ENCODE results near the gene SCN5A. TPM values are rescaled to one million over a fixed set of nuclear protein-coding genes. Genes with fewer than 3 reads are reported as not detected.

The SCN5A gene
- total RNA-seq, 2 donors from 2014 or later: 0.05 TPM; not detected in 1

DNA sequence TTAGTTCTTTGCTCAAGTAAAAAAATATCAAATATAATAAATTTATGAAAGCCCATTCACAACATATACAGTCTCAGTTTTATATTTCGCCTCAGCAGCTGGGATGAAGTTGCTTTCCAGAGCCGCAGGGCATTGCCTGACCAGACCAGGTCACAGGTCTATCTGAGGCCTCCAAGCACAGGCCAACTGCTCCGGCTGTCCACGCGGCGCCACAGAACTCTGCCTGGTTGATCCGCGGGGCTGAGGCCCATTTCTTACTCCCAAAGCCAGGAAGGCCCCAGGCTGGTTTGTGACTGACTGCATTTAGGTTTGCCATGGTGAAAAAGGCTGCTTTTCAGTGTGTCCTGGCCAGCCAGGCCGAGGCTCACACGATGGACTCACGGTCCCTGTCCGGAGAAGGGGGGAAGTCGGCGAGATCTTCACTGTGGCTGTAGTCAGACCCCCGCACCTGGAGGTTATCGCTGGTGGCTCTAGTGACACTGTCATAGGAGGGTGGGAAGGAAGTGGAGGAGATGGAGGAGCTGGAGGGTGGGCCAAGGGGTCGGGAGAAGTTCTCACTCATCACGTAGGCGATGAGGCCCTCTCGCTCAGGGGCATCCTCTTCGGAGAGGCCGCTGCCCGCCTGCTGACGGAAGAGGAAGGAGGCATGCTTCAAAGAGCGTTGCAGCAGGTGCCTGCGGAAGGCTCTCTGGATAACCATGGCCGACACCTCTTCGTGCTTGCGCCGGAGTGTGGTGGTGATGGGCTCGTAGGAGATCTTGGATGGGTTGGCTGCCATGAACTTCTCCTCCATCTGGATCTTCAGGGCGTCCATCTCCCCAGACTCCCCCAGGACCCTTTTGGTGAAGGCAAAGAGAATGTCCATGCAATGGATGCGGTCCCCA, 99.3 kb downstream of the SCN5A start:
- Mint-ChIP-seq H3K9me3 (peaks cover 0 to 2% of the 10 kb centered on the region in 2 donors), H3K27ac (no peak overlapping the region), H3K4me3 (no peak overlapping the region), H3K27me3 (ENCODE audit: low read depth) (no peaks in the 10 kb centered on the region), H3K36me3 (ENCODE audit: insufficient read depth in 2 of 2) (peaks cover 0 to 2% of the 10 kb centered on the region in 2 donors), H3K4me1 (ENCODE audit: low read depth) (no peaks in the 10 kb centered on the region)
- no peak for DNase-seq
- no peak for ATAC-seq (replicated peaks in 1 of 2)

DNA sequence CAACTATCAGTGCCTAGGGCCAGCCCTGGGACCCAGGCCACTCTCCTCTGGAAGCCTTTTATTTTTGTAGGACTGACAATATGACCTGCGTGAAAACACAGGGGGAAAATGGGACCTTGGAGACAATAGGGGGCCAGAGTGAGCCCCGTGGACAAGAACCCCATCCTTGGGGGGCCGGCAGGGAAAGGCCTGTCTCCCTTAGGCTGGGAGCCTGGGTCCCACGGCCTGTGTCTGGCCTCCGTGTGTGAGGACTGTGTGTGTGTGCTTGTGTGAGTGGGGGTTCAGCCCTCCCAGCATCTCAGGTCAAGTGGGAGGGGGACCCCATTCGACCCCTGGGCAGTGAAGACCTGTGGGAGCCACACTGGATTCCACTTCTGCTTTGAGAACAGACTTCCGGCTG, 100.0 kb downstream of the SCN5A start:
- H3K27me3 Mint-ChIP-seq (ENCODE audit: low read depth): no peaks in the 10 kb centered on the region
- no peak for DNase-seq
- ATAC-seq (replicated peaks in 1 of 2): no peak

DNA sequence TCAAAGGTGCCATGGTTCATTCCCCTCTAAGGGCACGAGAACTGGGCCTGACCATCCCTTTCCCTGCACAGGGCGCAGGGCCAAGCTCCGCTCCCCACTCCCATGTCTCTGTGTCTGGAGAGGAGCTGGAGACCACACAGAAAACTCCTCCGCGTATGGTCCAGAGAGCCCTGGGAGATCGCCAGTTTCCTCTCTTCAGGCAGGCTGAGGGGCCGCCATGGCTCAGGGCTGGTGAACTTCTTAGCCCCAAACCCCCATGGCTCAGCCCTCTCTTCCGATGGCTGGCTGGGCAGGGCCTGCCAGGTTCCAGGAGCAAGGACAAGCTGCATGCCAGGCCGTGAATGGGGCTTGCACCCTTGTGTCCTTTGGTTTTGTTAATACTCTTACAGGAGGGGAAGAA, 100.4 kb downstream of the SCN5A start:
- DNase-seq (no peak), ATAC-seq (replicated peaks in 1 of 2) (no peak)
- no peak overlapping the region for H3K4me3 Mint-ChIP-seq
- peaks cover 0 to under 1% of the 10 kb centered on the region in 2 donors for H3K9me3 Mint-ChIP-seq
- no peaks in the 10 kb centered on the region for H3K27me3 Mint-ChIP-seq (ENCODE audit: low read depth)
- H3K4me1 Mint-ChIP-seq (ENCODE audit: low read depth): no peaks in the 10 kb centered on the region
- no peaks in the 10 kb centered on the region for H3K36me3 Mint-ChIP-seq (ENCODE audit: insufficient read depth in 2 of 2)
- H3K27ac Mint-ChIP-seq: no peak overlapping the region

More for the DNA sequence above, 100.0 kb downstream of the SCN5A start:
- Mint-ChIP-seq H3K4me1 (ENCODE audit: low read depth) (no peaks in the 10 kb centered on the region), H3K27ac (no peak overlapping the region), H3K36me3 (ENCODE audit: insufficient read depth in 2 of 2) (peaks cover 0 to 2% of the 10 kb centered on the region in 2 donors), H3K4me3 (no peak overlapping the region), H3K9me3 (peaks cover 0 to 2% of the 10 kb centered on the region in 2 donors)

DNA sequence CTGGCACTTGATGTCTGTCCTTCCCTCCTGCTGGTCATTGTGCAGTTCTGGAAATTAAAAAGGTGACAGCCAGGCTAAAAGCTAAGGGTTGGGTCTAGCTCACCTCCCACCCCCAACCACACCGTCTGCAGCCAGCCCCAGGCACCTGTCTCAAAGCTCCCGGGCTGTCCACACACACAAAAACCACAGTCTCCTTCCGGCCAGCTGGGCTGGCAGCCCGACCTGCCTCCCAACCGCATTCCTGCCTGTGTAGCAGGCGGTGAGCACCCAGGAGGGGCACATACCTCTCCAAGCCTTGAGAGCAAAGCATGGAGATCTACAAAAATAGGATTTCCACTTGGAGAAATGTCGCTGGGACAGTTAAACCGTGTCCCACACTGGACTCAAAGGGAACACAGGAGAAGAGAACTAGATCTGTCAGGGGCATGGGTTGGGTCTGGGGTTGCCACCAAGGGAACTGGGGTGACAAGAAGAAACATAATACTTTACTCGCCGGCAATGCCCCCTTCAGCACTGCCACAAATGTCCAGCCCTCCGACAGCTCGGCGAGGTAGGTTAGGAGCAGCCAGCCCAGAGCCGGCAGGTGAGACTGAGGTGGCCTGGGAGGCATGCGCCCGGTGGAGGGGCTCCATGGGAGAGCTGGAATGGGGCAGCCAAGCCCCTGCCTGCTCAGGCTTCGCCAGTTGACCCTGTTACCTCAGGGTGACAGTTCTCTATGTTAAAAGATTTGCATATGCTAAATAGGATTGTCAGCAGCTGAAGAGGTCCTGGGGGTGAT, 101.1 kb downstream of the SCN5A start:
- Mint-ChIP-seq H3K36me3 (ENCODE audit: insufficient read depth in 2 of 2) (no peaks in the 10 kb centered on the region), H3K4me1 (ENCODE audit: low read depth) (no peaks in the 10 kb centered on the region), H3K27me3 (ENCODE audit: low read depth) (no peaks in the 10 kb centered on the region), H3K9me3 (no peaks in the 10 kb centered on the region), H3K27ac (no peak overlapping the region), H3K4me3 (no peak overlapping the region)
- DNase-seq (no peak), ATAC-seq (replicated peaks in 1 of 2) (no peak)

DNA sequence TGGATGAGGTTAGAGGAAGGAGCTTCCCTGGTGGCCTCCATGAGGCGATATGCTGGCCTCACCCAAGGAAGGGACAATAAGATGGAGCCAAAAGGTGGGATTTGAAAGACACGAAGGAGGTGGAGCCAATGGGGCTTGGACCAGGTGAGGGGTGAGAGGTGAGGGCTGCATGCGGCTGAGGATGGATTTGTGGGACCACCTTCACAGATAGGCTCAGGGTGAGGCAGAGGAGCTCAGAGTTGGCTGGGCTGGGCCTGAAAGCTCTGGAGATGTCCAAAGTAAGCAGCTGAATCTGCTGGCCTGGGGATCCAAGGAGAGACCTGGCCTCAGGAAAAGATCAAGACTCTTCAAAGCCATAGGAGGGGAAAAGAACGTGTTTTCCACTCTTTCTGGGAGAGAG, 103.5 kb downstream of the SCN5A start:
- H3K27ac Mint-ChIP-seq: no peak overlapping the region
- no peaks in the 10 kb centered on the region for H3K4me1 Mint-ChIP-seq (ENCODE audit: low read depth)
- H3K4me3 Mint-ChIP-seq: no peak overlapping the region
- ATAC-seq (replicated peaks in 1 of 2) (no peak), DNase-seq (no peak)
- no peaks in the 10 kb centered on the region for H3K36me3 Mint-ChIP-seq (ENCODE audit: insufficient read depth in 2 of 2)
- no peaks in the 10 kb centered on the region for H3K27me3 Mint-ChIP-seq (ENCODE audit: low read depth)
- no peaks in the 10 kb centered on the region for H3K9me3 Mint-ChIP-seq

DNA sequence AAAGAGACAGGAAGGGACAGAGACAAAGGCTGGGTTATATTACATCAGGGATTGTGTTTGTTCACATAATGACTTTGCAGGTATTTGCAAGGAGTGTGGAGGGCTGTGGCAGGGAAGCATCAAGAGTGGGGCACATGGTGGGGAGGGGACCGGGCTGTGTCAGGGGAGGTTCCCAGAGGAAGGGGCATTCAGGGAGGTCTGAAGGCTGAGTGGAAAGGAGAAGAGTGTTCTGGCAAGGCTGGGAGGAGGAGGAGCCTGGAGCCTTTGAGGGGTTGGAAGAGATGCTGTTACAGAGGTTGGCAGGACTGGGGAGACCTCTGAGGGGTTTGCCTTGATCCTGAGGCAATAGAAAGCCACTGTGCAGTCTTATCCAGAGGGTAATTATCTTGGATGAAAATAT, 103.9 kb downstream of the SCN5A start:
- Mint-ChIP-seq H3K4me1 (ENCODE audit: low read depth) (no peaks in the 10 kb centered on the region), H3K9me3 (no peaks in the 10 kb centered on the region), H3K27me3 (ENCODE audit: low read depth) (no peaks in the 10 kb centered on the region), H3K36me3 (ENCODE audit: insufficient read depth in 2 of 2) (no peaks in the 10 kb centered on the region), H3K4me3 (no peak overlapping the region), H3K27ac (no peak overlapping the region)
- DNase-seq (no peak), ATAC-seq (replicated peaks in 1 of 2) (no peak)

DNA sequence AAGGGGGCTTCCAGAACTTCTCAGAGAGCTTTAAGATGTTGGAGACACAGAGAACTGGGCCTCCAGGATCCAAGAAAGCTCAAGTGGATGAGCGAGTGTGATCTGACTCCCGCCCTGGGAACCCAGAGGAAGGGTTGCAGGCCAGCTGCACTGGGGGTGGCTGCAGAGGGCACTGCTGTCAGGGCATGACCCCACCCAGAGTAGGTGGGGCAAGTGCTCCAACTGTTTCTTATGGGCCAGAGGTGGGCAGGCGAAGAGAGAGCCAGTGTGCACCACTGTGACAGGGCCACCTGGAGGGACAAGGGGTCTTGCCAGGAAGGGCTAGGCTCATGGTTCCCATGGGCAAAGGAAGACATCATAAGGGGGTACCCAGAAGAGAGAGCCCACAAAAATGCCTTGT, 104.6 kb downstream of the SCN5A start:
- Mint-ChIP-seq H3K27me3 (ENCODE audit: low read depth) (no peaks in the 10 kb centered on the region), H3K9me3 (no peaks in the 10 kb centered on the region), H3K36me3 (ENCODE audit: insufficient read depth in 2 of 2) (no peaks in the 10 kb centered on the region), H3K4me3 (no peak overlapping the region), H3K27ac (no peak overlapping the region), H3K4me1 (ENCODE audit: low read depth) (no peaks in the 10 kb centered on the region)
- ATAC-seq (replicated peaks in 1 of 2): no peak
- DNase-seq: no peak

DNA sequence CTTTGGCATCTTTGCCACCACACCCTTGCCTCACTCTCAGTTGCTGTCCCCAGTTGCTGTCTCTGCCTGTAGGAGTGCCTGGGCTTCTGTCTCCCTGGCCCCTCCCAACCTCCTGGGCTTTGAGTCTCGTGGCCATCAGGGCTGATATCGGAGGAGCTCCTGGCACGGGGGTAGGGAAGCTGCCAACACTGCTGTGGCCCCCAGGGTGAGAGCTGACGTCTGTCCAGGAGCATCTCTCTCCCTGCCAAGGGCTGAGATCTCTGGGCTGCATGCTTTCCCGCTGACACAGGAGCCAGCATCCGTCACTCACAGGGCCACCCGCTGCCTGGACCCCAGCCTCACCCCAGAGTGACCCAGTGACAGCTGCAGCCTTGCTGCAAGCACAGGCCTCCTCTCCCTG, 105.9 kb downstream of the SCN5A start:
- ATAC-seq (replicated peaks in 1 of 2): no peak
- H3K27me3 Mint-ChIP-seq (ENCODE audit: low read depth): no peaks in the 10 kb centered on the region
- H3K4me3 Mint-ChIP-seq: no peak overlapping the region
- no peak for DNase-seq
- no peak overlapping the region for H3K27ac Mint-ChIP-seq
- no peaks in the 10 kb centered on the region for H3K9me3 Mint-ChIP-seq
- H3K36me3 Mint-ChIP-seq (ENCODE audit: insufficient read depth in 2 of 2): no peaks in the 10 kb centered on the region
- no peaks in the 10 kb centered on the region for H3K4me1 Mint-ChIP-seq (ENCODE audit: low read depth)

DNA sequence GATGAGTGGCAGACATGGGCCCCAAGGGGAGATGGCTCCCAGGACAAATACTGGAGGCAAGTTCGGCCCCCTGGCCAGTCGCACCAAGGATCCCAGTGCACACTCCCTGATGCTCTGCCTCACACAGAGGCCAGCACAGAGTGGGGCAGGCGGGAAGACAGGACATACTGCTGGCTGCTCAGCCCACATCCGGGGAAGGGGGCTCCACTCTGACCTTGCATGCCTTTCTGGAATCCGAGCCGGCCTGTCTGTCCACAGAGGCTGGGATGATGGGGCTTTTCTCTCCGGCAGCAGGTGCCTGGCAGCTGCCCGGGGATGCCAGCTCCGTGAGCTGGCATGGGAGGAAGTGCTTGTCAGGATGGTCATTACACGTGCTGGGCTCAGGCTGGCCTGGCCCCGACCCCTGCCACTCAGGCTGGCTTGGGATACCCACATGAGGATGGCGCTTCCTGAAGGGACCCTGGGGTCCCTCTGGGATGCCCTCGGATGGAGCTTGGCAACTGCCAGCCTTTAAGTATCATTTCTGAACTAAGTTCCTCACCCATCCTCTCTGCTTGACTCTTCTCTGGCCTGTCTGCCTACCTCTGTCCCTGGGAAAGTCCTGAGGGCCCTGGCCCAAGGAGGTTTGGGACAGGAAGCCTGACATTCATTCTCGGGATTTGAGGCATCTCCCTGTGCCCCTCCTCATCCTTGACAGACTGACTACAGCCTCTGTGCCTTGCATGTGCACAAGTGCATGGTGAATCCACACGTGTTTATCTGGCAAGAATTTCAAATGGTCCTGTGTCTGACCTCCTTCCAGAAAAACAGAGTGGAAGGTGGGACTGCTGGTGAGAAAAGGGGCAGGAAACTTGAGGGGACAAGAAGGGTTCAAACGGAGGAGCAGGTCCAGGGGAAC, 106.8 kb downstream of the SCN5A start:
- H3K4me1 Mint-ChIP-seq (ENCODE audit: low read depth): no peaks in the 10 kb centered on the region
- no peak for DNase-seq
- no peak for ATAC-seq (replicated peaks in 1 of 2)
- H3K9me3 Mint-ChIP-seq: no peaks in the 10 kb centered on the region
- no peak overlapping the region for H3K27ac Mint-ChIP-seq
- no peak overlapping the region for H3K4me3 Mint-ChIP-seq
- H3K36me3 Mint-ChIP-seq (ENCODE audit: insufficient read depth in 2 of 2): no peaks in the 10 kb centered on the region
- no peaks in the 10 kb centered on the region for H3K27me3 Mint-ChIP-seq (ENCODE audit: low read depth)

DNA sequence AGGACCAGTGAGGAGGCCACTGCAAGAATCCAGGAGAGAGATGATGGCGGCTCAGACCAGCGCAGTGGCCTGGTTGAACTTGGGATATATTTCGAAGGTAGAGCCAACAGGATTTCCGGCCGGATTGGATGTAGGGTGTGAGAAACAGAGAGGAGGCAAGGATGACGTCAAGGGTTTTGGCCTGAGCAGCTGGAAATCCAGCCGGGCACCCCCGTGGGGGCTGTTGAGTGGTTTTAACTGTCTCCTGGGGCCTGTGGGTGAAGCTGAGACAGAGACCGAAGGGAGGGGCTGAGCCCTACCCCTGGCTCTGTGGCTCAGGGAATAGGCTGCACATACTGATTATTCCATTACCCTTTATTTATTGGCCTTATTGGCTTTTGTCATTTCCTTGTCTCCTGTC, 107.7 kb downstream of the SCN5A start:
- Mint-ChIP-seq H3K36me3 (ENCODE audit: insufficient read depth in 2 of 2) (no peaks in the 10 kb centered on the region), H3K27ac (no peak overlapping the region), H3K4me1 (ENCODE audit: low read depth) (no peaks in the 10 kb centered on the region), H3K27me3 (ENCODE audit: low read depth) (no peaks in the 10 kb centered on the region), H3K9me3 (no peaks in the 10 kb centered on the region), H3K4me3 (no peak overlapping the region)
- DNase-seq (no peak), ATAC-seq (replicated peaks in 1 of 2) (no peak)

DNA sequence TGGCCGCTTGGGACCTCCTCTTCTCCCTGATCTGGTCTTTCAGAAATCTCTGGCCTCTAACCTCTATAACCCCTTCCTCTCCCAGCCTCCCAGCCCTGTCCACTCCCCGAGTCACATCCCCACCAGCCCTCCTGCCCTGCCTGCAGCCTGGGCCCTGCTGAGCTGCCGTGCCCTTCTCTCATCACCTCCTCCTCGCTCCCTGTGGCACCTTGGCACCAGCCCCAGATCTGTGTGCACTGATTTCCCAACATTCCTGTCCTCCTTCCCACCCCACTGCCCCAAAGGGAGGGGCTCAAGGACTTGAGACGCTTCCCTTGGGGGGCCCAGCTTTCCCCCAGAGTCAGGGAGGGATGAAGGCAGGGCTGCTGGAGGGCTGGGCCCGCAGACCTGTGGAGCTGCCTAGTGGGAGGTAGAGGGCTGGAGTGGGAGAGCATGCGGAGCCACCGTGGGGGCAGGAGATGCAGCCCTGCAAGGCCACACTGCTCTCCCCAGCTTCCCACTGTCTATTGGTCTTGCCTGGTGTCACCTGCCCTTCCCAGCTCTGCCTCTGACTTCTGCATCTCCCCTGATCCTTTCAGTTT, 110.6 kb downstream of the SCN5A start:
- H3K27me3 Mint-ChIP-seq (ENCODE audit: low read depth): no peaks in the 10 kb centered on the region
- peaks cover 0 to 1% of the 10 kb centered on the region in 2 donors for H3K36me3 Mint-ChIP-seq (ENCODE audit: insufficient read depth in 2 of 2)
- H3K4me1 Mint-ChIP-seq (ENCODE audit: low read depth): peaks cover 6% of the 10 kb centered on the region
- no peak for DNase-seq
- H3K27ac Mint-ChIP-seq: no peak overlapping the region
- H3K4me3 Mint-ChIP-seq: no peak overlapping the region
- no peak for ATAC-seq (replicated peaks in 1 of 2)
- H3K9me3 Mint-ChIP-seq: no peaks in the 10 kb centered on the region

DNA sequence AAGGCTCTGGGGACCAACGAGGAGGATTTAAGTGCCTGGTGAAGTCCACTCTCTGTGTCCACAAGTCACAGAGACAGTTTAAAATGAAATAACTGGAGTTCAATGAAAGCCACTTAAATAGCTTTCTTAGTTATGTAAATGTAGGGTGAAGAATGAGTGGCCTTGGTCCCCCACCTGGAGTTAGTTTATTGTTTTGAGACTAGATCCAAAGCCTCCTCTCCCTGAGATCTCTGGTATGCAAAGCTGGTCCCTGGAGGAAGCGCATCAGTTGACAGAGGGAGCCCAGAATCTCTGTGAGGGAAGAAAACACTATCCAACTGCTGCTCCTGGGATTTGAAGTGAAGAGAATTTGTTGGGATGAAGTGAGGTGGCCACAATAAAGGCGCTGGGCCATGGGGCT, 112.8 kb downstream of the SCN5A start:
- DNase-seq (no peak), ATAC-seq (replicated peaks in 1 of 2) (no peak)
- H3K9me3 Mint-ChIP-seq: no peaks in the 10 kb centered on the region
- no peak overlapping the region for H3K4me3 Mint-ChIP-seq
- peaks cover 6% of the 10 kb centered on the region for H3K4me1 Mint-ChIP-seq (ENCODE audit: low read depth)
- H3K36me3 Mint-ChIP-seq (ENCODE audit: insufficient read depth in 2 of 2): peaks cover 0 to 1% of the 10 kb centered on the region in 2 donors
- no peak overlapping the region for H3K27ac Mint-ChIP-seq
- H3K27me3 Mint-ChIP-seq (ENCODE audit: low read depth): no peaks in the 10 kb centered on the region

Data from activated T-cell treated with anti-CD3 and anti-CD28 coated beads, Interleukin-2, amount 50 U/mL, for 72 hours (primary cell).